ENCODE measurements around the gene ZSCAN16. TPM values are rescaled to one million over a fixed set of nuclear protein-coding genes. Genes with fewer than 3 reads are reported as not detected.

ZSCAN16 gene
- total RNA-seq, 6 experiments from 2014 or later, result 1.5 to 2.0 (median 1.7) TPM

DNA sequence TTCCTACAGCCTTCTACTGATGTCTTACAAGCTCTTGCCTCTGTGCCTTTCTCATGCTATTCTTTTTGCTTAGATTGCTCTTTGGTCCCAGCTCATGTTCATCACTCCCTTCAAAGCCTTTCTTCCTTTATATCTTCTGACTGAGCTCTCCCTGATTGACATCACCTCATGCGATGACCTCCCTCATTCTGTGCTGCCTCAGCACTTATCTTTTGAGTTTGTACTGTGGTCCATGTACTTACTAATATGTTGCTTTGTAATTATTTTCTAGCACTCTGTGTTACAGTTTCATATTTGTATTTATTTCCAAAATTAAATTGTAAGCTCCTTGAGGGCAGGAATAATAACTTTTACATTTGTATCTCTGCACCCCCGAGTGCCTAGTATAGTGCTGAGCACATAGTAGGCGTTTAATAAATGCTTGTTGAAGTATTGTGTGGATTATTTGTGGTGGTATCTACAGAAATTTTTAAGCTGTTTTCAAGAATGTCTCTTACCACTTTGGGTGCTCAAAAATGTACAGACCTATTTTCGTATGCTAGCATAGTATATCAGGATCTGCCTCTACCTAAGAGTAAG is 34.7 kb downstream of the ZSCAN16 start:
- intact Hi-C loops (cut with DNase I), result no loop called here
- Histone ChIP-seq H3K36me3 (peaks cover 0 to 14% (median 7%) of the 10 kb centered on the region in 4 donors), H3K27me3 (no peaks in the 10 kb centered on the region), H3K27ac (no peak overlapping the region), H3K4me3 (no peak overlapping the region), H3K9me3 (no peaks in the 10 kb centered on the region), H3K4me1 (peaks cover 0 to 5% (median 0%) of the 10 kb centered on the region in 4 donors)
- WGBS (ENCODE audit: insufficient coverage, low coverage, low lambda C conversion rate, missing lambda C conversion rate), result 83% methylated on average over 4 of the region's 4 CpGs
- TF ChIP-seq, protein P1, sequence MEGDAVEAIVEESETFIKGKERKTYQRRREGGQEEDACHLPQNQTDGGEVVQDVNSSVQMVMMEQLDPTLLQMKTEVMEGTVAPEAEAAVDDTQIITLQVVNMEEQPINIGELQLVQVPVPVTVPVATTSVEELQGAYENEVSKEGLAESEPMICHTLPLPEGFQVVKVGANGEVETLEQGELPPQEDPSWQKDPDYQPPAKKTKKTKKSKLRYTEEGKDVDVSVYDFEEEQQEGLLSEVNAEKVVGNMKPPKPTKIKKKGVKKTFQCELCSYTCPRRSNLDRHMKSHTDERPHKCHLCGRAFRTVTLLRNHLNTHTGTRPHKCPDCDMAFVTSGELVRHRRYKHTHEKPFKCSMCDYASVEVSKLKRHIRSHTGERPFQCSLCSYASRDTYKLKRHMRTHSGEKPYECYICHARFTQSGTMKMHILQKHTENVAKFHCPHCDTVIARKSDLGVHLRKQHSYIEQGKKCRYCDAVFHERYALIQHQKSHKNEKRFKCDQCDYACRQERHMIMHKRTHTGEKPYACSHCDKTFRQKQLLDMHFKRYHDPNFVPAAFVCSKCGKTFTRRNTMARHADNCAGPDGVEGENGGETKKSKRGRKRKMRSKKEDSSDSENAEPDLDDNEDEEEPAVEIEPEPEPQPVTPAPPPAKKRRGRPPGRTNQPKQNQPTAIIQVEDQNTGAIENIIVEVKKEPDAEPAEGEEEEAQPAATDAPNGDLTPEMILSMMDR (IDR thresholded peaks at IDR 0.05), result no peak
- no peak for TF ChIP-seq POLR2A (IDR thresholded peaks at IDR 0.05)
- DNase-seq (no peak), ATAC-seq (no peak)

DNA sequence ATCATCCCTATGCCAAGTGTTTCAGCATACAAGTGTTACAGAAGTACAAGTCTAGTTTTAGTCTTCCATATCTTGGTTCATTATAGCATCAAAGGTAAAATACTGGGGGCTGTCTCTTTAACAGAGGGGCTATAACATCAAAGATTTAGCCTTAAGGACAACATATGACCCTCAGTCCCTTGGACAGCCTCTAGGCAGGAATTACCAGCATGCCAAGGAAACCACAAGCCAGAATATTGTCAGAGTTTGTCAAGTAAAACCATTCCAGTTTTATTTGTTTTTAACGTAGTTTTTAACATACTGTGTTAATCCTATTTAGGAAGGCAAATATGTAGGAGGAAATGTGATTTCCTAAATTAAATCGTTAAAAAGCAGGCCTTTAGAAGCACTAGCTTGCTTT is 35.8 kb downstream of the ZSCAN16 start:
- Histone ChIP-seq H3K27me3 (no peaks in the 10 kb centered on the region), H3K4me3 (no peak overlapping the region), H3K27ac (no peak overlapping the region), H3K9me3 (no peaks in the 10 kb centered on the region), H3K36me3 (peaks cover 0 to 3% (median under 1%) of the 10 kb centered on the region in 4 donors), H3K4me1 (peaks cover 0 to 5% (median 0%) of the 10 kb centered on the region in 4 donors)
- ATAC-seq (no peak), DNase-seq (no peak)
- no peak for TF ChIP-seq POLR2A (IDR thresholded peaks at IDR 0.05)
- TF ChIP-seq, protein P1 (IDR thresholded peaks at IDR 0.05), result no peak
- 72% methylated on average over 2 of the region's 2 CpGs for WGBS (ENCODE audit: insufficient coverage, low coverage, low lambda C conversion rate, missing lambda C conversion rate)
- intact Hi-C loops (cut with DNase I), result no loop called here

DNA sequence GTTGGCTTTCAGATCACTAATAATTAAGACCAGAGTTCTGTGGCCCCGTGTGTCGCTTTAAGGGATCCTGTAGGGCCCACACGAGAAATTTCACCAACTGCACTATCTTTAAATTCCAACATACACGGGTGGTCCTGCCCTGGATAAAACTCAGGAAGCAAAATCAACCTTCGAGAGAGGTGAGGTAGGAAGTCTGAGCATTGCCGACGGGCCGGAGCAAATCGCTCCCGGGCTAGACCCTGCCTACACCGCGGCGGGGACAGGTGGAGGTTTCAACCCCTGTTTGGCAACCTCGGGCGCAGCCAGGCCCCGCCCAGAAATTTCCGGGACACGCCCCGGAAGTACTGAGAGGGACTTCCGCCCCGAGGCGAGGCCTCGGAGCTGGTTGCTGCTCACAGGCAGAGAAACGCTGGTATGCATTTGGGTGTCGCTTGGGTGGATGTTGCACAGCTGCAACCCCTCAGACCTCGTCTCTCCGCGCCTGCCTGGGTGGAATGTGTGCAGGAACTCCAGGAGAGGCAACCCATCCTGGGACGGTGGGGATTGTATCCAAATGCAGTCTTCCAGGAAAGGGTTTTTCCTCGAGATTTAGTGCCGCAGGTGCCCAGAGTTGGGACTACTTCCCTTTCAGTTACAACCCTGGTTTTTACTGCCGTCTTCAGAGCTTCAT is 37.1 kb downstream of the ZSCAN16 start:
- Histone ChIP-seq H3K4me3 (peak overlapping the region; percentile 31 to 52 (median 39)), H3K9me3 (no peaks in the 10 kb centered on the region), H3K27ac (no peak overlapping the region), H3K36me3 (no peaks in the 10 kb centered on the region), H3K4me1 (peaks cover 0 to 5% (median 0%) of the 10 kb centered on the region in 4 donors), H3K27me3 (no peaks in the 10 kb centered on the region)
- TF ChIP-seq, protein P1 (IDR thresholded peaks at IDR 0.05), result no peak
- TF ChIP-seq POLR2A (IDR thresholded peaks at IDR 0.05), result no peak
- WGBS (ENCODE audit: insufficient coverage, low coverage, low lambda C conversion rate, missing lambda C conversion rate), result 28% methylated on average over 7 of the region's 32 CpGs
- peak; percentile 63 to 74 (median 66) for DNase-seq
- intact Hi-C loops (cut with DNase I), result no loop called here
- peak; percentile 71 to 96 (median 87) for ATAC-seq

DNA sequence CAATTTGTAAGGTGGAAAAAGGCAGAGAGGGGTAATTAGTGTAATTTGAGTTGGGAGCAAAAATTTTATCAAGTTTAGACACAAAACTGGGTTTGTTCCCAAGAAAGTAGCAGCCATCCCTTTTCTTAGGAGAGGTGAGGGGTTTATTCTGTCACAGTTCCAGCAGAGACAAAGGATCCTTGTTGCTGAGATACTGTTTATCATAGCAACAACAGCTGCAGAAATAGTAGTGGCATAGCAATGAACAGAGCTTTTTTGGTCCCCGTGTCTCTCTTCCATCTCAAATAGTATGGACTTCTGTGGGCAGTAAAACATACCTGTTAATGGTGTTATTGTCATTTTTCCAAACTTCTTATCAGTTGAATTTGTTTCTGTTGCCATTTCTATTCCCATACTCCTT is 41.2 kb downstream of the ZSCAN16 start:
- H3K36me3 ChIP-seq, result no peaks in the 10 kb centered on the region
- H3K4me3 ChIP-seq, result no peak overlapping the region
- peaks cover 0 to 5% (median 0%) of the 10 kb centered on the region in 4 donors for H3K4me1 ChIP-seq
- no peak overlapping the region for H3K27ac ChIP-seq
- intact Hi-C loops (cut with DNase I), result no loop called here
- WGBS (ENCODE audit: insufficient coverage, low coverage, low lambda C conversion rate, missing lambda C conversion rate), result 100% methylated on average over 1 of the region's 1 CpG
- no peaks in the 10 kb centered on the region for H3K9me3 ChIP-seq
- no peaks in the 10 kb centered on the region for H3K27me3 ChIP-seq
- no peak for ATAC-seq
- no peak for DNase-seq
- TF ChIP-seq, protein P1 (IDR thresholded peaks at IDR 0.05), result no peak
- no peak for TF ChIP-seq POLR2A (IDR thresholded peaks at IDR 0.05)

Data from right lobe of liver (tissue), 6 donors.